HG03045 (cell line): ENCODE data around the gene LACC1.

Source experiments
- ATAC-seq: cut with Tn5 transposase; IDR thresholded peaks from one replicate; pipeline ENCODE4 v1.9.1; 2021; ENCODE audit warnings: mild to moderate bottlenecking, moderate library complexity; ENCODE audit not compliant: unreplicated experiment

The LACC1 gene

GRCh38 chr13:43939086-43939485 lies 59.4 kb downstream of the LACC1 start:
- ATAC-seq, result no peak

GRCh38 chr13:43942286-43942685 lies 62.6 kb downstream of the LACC1 start:
- ATAC-seq, result no peak
